AG09319 (cell line): ENCODE results near the gene DET1.
"Not testable (repeated sequence)": the region's sequence is repeated elsewhere in the genome, so short reads cannot be mapped to it uniquely, and the experiment has no call there.

Source experiments
- DNase-seq: peaks from one replicate; pipeline ENCODE4 v3.0.0-alpha.2; 2010; ENCODE audit warnings: low read depth; ENCODE audit errors: extremely low read depth
- TF ChIP-seq, protein P1 (sequence below): IDR thresholded peaks from 2 replicates; pipeline ENCODE4 v1.5.1; 2011; ENCODE audit warnings: low read depth, mild to moderate bottlenecking, inconsistent platforms, low read length, moderate library complexity

Gene DET1

DNA sequence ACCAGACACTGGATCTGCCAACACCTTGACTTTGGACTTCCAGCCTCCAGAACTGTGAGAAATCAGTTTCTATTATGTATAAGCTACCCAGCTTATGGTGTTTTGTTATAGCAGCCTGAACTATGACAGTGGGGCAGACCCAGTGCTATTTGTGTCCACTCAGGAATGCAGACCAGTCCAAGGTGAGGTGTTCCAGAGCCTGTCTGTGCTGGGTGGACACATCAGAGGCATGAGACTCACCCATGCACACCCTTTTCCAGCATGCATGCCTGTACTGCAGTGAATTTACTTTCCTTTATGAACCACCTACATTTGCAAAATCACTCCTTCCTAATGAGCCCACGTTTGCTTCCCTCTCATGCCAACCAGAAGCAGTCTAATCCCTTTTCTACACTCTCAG lies 27.6 kb upstream of the DET1 start:
- DNase-seq, result no peak
- TF ChIP-seq, protein P1, sequence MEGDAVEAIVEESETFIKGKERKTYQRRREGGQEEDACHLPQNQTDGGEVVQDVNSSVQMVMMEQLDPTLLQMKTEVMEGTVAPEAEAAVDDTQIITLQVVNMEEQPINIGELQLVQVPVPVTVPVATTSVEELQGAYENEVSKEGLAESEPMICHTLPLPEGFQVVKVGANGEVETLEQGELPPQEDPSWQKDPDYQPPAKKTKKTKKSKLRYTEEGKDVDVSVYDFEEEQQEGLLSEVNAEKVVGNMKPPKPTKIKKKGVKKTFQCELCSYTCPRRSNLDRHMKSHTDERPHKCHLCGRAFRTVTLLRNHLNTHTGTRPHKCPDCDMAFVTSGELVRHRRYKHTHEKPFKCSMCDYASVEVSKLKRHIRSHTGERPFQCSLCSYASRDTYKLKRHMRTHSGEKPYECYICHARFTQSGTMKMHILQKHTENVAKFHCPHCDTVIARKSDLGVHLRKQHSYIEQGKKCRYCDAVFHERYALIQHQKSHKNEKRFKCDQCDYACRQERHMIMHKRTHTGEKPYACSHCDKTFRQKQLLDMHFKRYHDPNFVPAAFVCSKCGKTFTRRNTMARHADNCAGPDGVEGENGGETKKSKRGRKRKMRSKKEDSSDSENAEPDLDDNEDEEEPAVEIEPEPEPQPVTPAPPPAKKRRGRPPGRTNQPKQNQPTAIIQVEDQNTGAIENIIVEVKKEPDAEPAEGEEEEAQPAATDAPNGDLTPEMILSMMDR, result no peak

DNA sequence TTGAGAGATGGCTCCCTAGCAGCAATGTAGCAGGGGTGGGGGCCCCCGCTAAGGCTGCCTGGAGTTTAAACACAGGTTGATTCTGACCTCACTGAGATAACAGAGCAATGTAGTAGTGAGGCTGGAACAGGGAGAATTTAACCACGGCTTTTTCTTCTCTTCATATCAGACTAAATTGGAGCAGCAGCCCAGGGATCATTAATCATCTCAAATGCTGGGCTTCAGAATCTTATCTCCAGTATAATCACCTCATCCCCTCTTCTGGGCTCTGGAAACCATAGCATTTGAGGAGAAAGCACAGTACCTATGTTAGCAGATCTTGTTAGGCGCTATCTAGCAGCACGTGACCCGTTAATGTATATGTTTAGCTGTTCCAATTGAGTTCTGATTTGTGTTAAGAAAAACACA lies 25.4 kb upstream of the DET1 start:
- TF ChIP-seq, protein P1, result no peak
- no peak for DNase-seq

DNA sequence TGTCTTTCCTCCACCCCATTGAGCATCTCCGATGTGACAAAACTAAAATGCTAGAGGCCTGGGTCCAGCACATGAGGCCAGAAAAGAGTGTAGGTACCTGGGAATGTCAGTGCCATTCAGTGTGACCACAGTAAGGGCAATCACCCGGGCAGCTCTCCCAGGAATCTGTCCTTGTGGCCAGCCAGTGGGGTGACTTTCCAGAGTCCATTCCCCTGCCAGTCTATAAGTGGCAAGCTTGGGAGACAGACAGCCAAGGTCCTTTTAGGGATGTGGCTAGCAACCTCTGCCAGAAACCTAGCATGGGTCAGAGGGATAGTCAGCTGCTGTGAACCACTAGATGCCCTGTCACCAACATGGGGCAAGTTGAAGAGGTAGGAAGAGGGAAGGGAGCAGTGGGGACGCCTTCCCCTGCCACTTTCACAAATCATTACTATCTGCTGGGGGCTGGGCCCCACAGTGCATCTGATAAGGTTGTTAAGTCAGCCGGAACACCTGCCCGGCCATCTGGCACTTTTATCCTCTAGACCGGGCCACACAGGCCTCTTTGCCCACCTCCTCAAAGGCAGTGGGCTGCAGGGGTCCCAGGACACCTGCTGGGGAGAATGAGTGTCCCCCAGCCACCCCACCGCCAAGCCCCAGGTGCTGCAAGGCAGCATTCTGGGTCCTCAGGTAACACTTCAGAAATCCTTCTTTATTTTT lies 24.8 kb upstream of the DET1 start:
- TF ChIP-seq, protein P1, result no peak
- no peak for DNase-seq

DNA sequence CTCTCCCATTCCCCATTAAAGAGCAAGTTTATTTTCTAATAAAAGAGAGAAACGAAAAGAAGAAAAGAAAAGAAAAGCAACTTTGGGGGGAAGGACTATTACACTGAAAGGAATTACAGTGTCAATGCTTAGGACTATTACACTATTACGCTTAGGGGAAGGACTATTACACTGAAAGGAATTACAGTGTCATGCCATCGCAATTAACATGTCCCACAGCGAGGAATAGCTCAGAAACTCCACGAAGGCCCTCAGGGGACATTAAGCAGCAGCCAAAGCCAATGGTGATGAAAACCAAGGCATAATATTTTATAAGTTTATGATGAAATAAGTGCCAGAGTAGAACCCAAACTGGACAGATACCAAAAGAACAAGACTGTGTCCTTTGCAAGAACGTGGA lies 22.1 kb upstream of the DET1 start:
- TF ChIP-seq, protein P1, result no peak
- DNase-seq, result no peak

DNA sequence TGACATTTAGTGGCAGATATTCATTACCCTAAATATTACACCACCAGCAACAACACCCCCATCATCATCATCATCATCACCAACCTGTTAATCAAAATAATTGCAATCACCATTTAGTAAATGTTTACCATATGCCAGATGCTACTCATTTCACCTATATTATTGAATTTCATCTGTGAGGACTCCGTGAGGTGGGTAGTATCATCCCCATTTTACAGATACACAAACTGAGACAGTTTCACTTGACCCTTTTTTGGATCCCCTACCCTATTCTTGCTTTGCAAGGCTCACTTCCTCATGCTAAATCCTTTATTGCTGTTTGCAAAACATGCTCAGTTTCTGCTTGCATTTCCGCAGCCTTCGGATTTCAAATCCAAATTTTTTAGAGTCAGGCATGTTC lies 18.3 kb upstream of the DET1 start:
- TF ChIP-seq, protein P1, result no peak
- no peak for DNase-seq

DNA sequence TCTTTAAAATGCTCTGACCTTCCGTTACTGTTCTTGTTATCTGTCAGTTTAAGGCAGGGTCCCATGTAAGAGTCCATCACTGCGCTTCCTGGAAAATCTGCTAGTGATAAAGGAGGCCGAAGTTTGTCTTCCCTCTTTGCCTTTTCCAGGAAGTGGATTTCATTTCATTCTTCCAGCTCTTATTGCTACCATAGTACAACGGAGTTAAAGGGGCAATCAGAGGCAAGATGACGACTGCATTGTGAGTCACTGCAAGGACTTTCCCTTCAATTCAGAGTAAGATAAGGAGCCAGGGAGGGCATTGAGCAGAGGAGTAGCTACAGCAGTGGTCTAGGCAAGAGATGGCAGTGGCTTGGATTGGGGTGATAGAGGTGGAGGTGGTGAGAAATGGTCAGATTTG lies 17.2 kb upstream of the DET1 start:
- TF ChIP-seq, protein P1, result no peak
- DNase-seq, result no peak

DNA sequence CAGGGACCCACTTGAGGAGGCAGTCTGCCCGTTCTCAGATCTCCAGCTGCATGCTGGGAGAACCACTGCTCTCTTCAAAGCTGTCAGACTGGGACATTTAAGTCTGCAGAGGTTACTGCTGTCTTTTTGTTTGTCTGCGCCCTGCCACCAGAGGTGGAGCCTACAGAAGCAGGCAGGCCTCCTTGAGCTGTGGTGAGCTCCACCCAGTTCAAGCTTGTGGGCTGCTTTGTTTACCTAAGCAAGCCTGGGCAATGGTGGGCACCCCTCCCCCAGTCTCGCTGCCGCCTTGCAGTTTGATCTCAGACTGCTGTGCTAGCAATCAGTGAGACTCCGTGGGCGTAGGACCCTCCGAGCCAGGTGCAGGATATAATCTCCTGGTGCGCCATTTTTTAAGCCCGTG lies 13.1 kb upstream of the DET1 start:
- DNase-seq, result not testable (repeated sequence)

DNA sequence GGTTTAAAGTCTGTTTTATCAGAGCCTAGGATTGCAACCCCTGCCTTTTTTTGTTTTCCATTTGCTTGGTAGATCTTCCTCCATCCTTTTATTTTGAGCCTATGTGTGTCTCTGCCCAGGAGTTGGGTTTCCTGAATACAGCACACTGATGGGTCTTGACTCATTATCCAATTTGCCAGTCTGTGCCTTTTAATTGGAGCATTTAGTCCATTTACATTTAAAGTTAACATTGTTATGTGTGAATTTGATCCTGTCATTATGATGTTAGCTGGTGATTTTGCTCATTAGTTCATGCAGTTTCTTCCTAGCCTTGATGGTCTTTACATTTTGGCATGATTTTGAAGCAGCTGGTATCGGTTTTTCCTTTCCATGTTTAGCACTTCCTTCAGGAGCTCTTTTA lies 11.5 kb upstream of the DET1 start:
- not testable (repeated sequence) for DNase-seq

DNA sequence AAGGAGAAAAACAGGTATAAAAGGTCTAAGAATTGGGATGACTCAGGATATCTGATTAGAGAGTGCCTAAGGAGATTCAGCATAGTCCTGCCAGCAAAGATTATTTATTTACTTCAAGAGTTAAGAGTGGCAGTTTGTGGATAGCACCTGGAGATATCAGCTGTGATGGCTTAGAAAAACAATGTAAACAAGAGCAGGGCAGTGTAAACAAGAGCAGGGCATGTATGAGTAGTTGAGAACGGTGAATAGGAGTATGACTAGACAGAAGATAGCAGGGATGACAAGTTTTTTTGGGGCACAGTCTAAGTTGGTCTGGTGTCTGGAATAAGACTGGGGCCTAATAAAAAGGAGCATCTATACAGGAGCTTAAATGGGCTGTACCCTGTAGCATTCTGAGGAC lies 1.5 kb upstream of the DET1 start:
- DNase-seq, result not testable (repeated sequence)

DNA sequence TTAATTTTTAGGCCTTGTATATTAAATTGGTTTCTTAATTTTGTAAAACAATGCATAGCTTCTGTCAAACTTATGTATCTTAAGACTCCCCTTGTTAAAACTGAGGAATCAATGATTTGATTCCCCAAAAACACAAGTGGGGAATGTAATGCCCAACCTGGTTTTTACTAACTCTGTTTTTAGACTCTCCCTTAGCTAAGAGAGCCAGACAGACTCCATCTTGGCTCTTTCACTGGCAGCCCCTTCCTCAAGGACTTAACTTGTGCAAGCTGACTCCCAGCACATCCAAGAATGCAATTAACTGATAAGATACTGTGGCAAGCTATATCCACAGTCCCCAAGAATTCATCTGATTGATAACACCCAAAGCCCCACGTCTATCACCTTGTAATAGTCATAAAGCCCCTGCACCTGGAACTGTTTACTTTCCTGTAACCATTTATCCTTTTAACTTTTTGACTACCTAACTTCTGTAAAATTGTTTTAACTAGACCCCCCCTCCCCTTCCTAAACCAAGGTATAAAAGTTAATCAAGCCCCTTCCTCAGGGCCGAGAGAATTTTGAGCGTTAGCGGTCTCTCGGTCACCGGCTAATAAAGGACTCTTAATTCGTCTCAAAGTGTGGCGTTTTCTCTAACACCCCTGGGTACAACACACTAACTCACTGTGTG lies 768 bp downstream of the DET1 start:
- not testable (repeated sequence) for DNase-seq
